Adrenal gland (tissue), 5 donors: ENCODE data around the gene SLC48A1.

ENCODE experiments used
- CTCF ChIP-seq, 6 experiments: fragments of 450-650 bp in 4 of 6; fragments of 200-600 bp in 2 of 6; sonication (generic) in 1 of 6; IDR thresholded peaks; 1 replicate in 5 of 6; 2 replicates in 1 of 6; pipeline versions ENCODE4 v1.5.1 to v1.8.0; 2016 to 2021; ENCODE audit warnings: antibody characterized with exemption in 6 of 6, mild to moderate bottlenecking in 2 of 6, moderate library complexity in 1 of 6
- POLR2A ChIP-seq, 2 donors: fragments of 450-650 bp; IDR thresholded peaks; one replicate each; pipeline ENCODE4 v1.6.1; 2017; ENCODE audit warnings: antibody characterized with exemption in 2 of 2, mild to moderate bottlenecking in 2 of 2, moderate library complexity in 1 of 2
- donor health status: DM: no; HTN: no; CAD: no.

- no peak for TF ChIP-seq POLR2A (IDR thresholded peaks at IDR 0.05)
- no peak for TF ChIP-seq CTCF (IDR thresholded peaks at IDR 0.05)
Measured at GRCh38 chr12:47769234-47770085, 3.6 kb upstream of the SLC48A1 start.
